ENCODE results near the gene TCF7L2.

GRCh38 chr10:113042868-113043267 lies 92.8 kb downstream of the TCF7L2 start:
- TF ChIP-seq CTCF (conservative IDR thresholded peaks at IDR 0.05; ENCODE audit: low read length) (no peak), EZH2phosphoT487 (IDR thresholded peaks at IDR 0.05; ENCODE audit: borderline replicate concordance, low read depth, low read length) (no peak)
